ENCODE results near the gene GPX4. TPM values are rescaled to one million over a fixed set of nuclear protein-coding genes. Genes with fewer than 3 reads are reported as not detected.

The GPX4 gene
- total RNA-seq, 1 experiment from 2014 or later = 251 TPM

- no peak overlapping the region for H3K4me3 Mint-ChIP-seq (ENCODE audit: low read depth, unreplicated experiment)
- BruUV-seq (replicated peaks) = no TSS peak
- H3K27ac Mint-ChIP-seq (ENCODE audit: unreplicated experiment) = no peak overlapping the region
- intact Hi-C loops (cut with micrococcal nuclease; ENCODE audit: unreplicated experiment) = no loop called here
- H3K36me3 Mint-ChIP-seq (ENCODE audit: insufficient read depth, unreplicated experiment) = peaks cover 56% of the 10 kb centered on the region
- TF ChIP-seq, protein P1, sequence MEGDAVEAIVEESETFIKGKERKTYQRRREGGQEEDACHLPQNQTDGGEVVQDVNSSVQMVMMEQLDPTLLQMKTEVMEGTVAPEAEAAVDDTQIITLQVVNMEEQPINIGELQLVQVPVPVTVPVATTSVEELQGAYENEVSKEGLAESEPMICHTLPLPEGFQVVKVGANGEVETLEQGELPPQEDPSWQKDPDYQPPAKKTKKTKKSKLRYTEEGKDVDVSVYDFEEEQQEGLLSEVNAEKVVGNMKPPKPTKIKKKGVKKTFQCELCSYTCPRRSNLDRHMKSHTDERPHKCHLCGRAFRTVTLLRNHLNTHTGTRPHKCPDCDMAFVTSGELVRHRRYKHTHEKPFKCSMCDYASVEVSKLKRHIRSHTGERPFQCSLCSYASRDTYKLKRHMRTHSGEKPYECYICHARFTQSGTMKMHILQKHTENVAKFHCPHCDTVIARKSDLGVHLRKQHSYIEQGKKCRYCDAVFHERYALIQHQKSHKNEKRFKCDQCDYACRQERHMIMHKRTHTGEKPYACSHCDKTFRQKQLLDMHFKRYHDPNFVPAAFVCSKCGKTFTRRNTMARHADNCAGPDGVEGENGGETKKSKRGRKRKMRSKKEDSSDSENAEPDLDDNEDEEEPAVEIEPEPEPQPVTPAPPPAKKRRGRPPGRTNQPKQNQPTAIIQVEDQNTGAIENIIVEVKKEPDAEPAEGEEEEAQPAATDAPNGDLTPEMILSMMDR (IDR thresholded peaks at IDR 0.05; ENCODE audit: unreplicated experiment) = no peak
- CTCF ChIA-PET = no interaction called here
- no peaks in the 10 kb centered on the region for H3K27me3 Mint-ChIP-seq (ENCODE audit: unreplicated experiment)
- H3K4me1 Mint-ChIP-seq (ENCODE audit: low read depth, unreplicated experiment) = no peaks in the 10 kb centered on the region
- no peaks in the 10 kb centered on the region for H3K9me3 Mint-ChIP-seq (ENCODE audit: low read depth, unreplicated experiment)
- no peak for DNase-seq
Observed at GRCh38 chr19:1087813-1088415, 15.9 kb upstream of the GPX4 start.

GRCh38 chr19:1088416-1089010 is 15.3 kb upstream of the GPX4 start:
- Mint-ChIP-seq H3K9me3 (ENCODE audit: low read depth, unreplicated experiment) (no peaks in the 10 kb centered on the region), H3K4me1 (ENCODE audit: low read depth, unreplicated experiment) (no peaks in the 10 kb centered on the region), H3K36me3 (ENCODE audit: insufficient read depth, unreplicated experiment) (peaks cover 59% of the 10 kb centered on the region), H3K27me3 (ENCODE audit: unreplicated experiment) (no peaks in the 10 kb centered on the region), H3K27ac (ENCODE audit: unreplicated experiment) (no peak overlapping the region), H3K4me3 (ENCODE audit: low read depth, unreplicated experiment) (no peak overlapping the region)
- CTCF ChIA-PET = no interaction called here
- TF ChIP-seq, protein P1 (IDR thresholded peaks at IDR 0.05; ENCODE audit: unreplicated experiment) = no peak
- BruUV-seq (replicated peaks) = no TSS peak
- no peak for DNase-seq
- intact Hi-C loops (cut with micrococcal nuclease; ENCODE audit: unreplicated experiment) = no loop called here

GRCh38 chr19:1089126-1089771 is 14.5 kb upstream of the GPX4 start:
- H3K4me3 Mint-ChIP-seq (ENCODE audit: low read depth, unreplicated experiment) = no peak overlapping the region
- peaks cover 62% of the 10 kb centered on the region for H3K36me3 Mint-ChIP-seq (ENCODE audit: insufficient read depth, unreplicated experiment)
- TF ChIP-seq, protein P1 (IDR thresholded peaks at IDR 0.05; ENCODE audit: unreplicated experiment) = no peak
- no peaks in the 10 kb centered on the region for H3K9me3 Mint-ChIP-seq (ENCODE audit: low read depth, unreplicated experiment)
- H3K27ac Mint-ChIP-seq (ENCODE audit: unreplicated experiment) = no peak overlapping the region
- intact Hi-C loops (cut with micrococcal nuclease; ENCODE audit: unreplicated experiment) = no loop called here
- no peaks in the 10 kb centered on the region for H3K4me1 Mint-ChIP-seq (ENCODE audit: low read depth, unreplicated experiment)
- DNase-seq = no peak
- no peaks in the 10 kb centered on the region for H3K27me3 Mint-ChIP-seq (ENCODE audit: unreplicated experiment)
- BruUV-seq (replicated peaks) = no TSS peak
- CTCF ChIA-PET = no interaction called here

GRCh38 chr19:1089891-1090290 is 13.9 kb upstream of the GPX4 start:
- BruUV-seq (replicated peaks) = no TSS peak
- Mint-ChIP-seq H3K4me3 (ENCODE audit: low read depth, unreplicated experiment) (no peak overlapping the region), H3K9me3 (ENCODE audit: low read depth, unreplicated experiment) (no peaks in the 10 kb centered on the region), H3K27me3 (ENCODE audit: unreplicated experiment) (no peaks in the 10 kb centered on the region), H3K27ac (ENCODE audit: unreplicated experiment) (no peak overlapping the region), H3K4me1 (ENCODE audit: low read depth, unreplicated experiment) (no peaks in the 10 kb centered on the region), H3K36me3 (ENCODE audit: insufficient read depth, unreplicated experiment) (peaks cover 62% of the 10 kb centered on the region)
- TF ChIP-seq, protein P1 (IDR thresholded peaks at IDR 0.05; ENCODE audit: unreplicated experiment) = no peak
- no peak for DNase-seq
- intact Hi-C loops (cut with micrococcal nuclease; ENCODE audit: unreplicated experiment) = no loop called here
- CTCF ChIA-PET = no interaction called here
